LNCaP clone FGC (cell line): Measurements from ENCODE around the gene PXDC1.
"Not testable (repeated sequence)": the region's sequence is repeated elsewhere in the genome, so short reads cannot be mapped to it uniquely, and the experiment has no call there.

Experiments
- DNase-seq: peaks from one replicate; pipeline ENCODE4 v3.0.0-alpha.2; 2011; ENCODE audit warnings: low read depth
- H3K4me3 ChIP-seq: 2 replicates; pipeline ENCODE4 v1.5.1; 2011; ENCODE audit warnings: mild to moderate bottlenecking, low read depth, low read length, control low read depth
- CTCF ChIP-seq: IDR thresholded peaks from 2 replicates; pipeline ENCODE4 v1.5.1; 2012; ENCODE audit warnings: mild to moderate bottlenecking; ENCODE audit not compliant: control insufficient read depth, insufficient read depth; ENCODE audit errors: extremely low read depth

PXDC1 gene

GRCh38 chr6:3723251-3723650 lies 28.3 kb downstream of the PXDC1 start:
- no peak for DNase-seq
- no peak overlapping the region for H3K4me3 ChIP-seq
- no peak for TF ChIP-seq CTCF

GRCh38 chr6:3722785-3723184 lies 28.7 kb downstream of the PXDC1 start:
- DNase-seq = no peak
- TF ChIP-seq CTCF = no peak
- no peak overlapping the region for H3K4me3 ChIP-seq

- no peak for TF ChIP-seq CTCF
- DNase-seq = no peak
- H3K4me3 ChIP-seq = no peak overlapping the region
Measured at GRCh38 chr6:3721810-3722621, 29.5 kb downstream of the PXDC1 start.

- not testable (repeated sequence) for DNase-seq, H3K4me3 ChIP-seq
Measured at GRCh38 chr6:3720770-3721169, 30.7 kb downstream of the PXDC1 start.

GRCh38 chr6:3719462-3720308 lies 31.8 kb downstream of the PXDC1 start:
- no peak for DNase-seq
- no peak overlapping the region for H3K4me3 ChIP-seq
- TF ChIP-seq CTCF = no peak

GRCh38 chr6:3718407-3718806 lies 33.1 kb downstream of the PXDC1 start:
- no peak for TF ChIP-seq CTCF
- no peak overlapping the region for H3K4me3 ChIP-seq
- no peak for DNase-seq

- DNase-seq = no peak
- H3K4me3 ChIP-seq = no peak overlapping the region
- TF ChIP-seq CTCF = no peak
Measured at GRCh38 chr6:3715285-3715684, 36.2 kb downstream of the PXDC1 start.
